Endothelial cell of umbilical vein (primary cell): ENCODE measurements around the gene SLC24A3. TPM values are rescaled to one million over a fixed set of nuclear protein-coding genes. Genes with fewer than 3 reads are reported as not detected.

Experiments
- BruUV-seq: library from RNA; stranded (reverse); fragments of 400-500 nt; replicated peaks from 2 replicates; lab custom pipeline; 2021; lab: Mats Ljungman, UMichigan
- CTCF ChIA-PET: fragments of 300-600, 350-600 bp; sonication (Branson Sonifier 250); formaldehyde crosslinking; loops from one replicate; lab custom pipeline; 2021; ENCODE audit warnings: antibody characterized with exemption, inconsistent platforms; lab: Charles Lee
- POLR2A ChIA-PET: fragments of 300-600, 350-600 bp; sonication (Branson Sonifier 250); formaldehyde crosslinking; loops from one replicate; lab custom pipeline; 2021; ENCODE audit warnings: antibody characterized with exemption, inconsistent platforms; lab: Charles Lee
- DNase-seq: peaks from one replicate; pipeline ENCODE4 v3.0.0-alpha.2; 2011; ENCODE audit warnings: low read depth, low spot score
- FAIRE-seq: peaks from 2 replicates; lab custom pipeline; 2011; peaks lifted over from hg19 to GRCh38; lab: Jason Lieb, UNC
- H2AFZ ChIP-seq: 2 replicates; pipeline ENCODE4 v1.6.0; 2012; ENCODE audit warnings: low read depth, low read length, control low read depth, inconsistent platforms
- H3K27ac ChIP-seq: 2 replicates; pipeline ENCODE4 v1.5.1; 2011; ENCODE audit warnings: low read depth, mild to moderate bottlenecking, control low read depth, low read length, moderate library complexity; ENCODE audit not compliant: insufficient read depth
- H3K27me3 ChIP-seq, 2 experiments: 2 replicates each; pipeline versions ENCODE4 v1.6.0 to v1.6.1; 2011; ENCODE audit warnings: low read length in 2 of 2, mixed read lengths in 1 of 2; ENCODE audit not compliant: control insufficient read depth in 2 of 2, insufficient read depth in 2 of 2
- H3K36me3 ChIP-seq, 2 experiments: 2 replicates in 1 of 2; 3 replicates in 1 of 2; pipeline ENCODE4 v1.5.1; 2011; ENCODE audit warnings: low read length in 2 of 2, mild to moderate bottlenecking in 1 of 2, moderate library complexity in 1 of 2; ENCODE audit not compliant: control insufficient read depth in 2 of 2, insufficient read depth in 2 of 2; ENCODE audit errors: extremely low read depth in 1 of 2
- H3K4me1 ChIP-seq: 3 replicates; pipeline ENCODE4 v1.5.1; 2011; ENCODE audit warnings: mild to moderate bottlenecking, low read length; ENCODE audit not compliant: control insufficient read depth, insufficient read depth; ENCODE audit errors: extremely low read depth
- H3K4me2 ChIP-seq: 2 replicates; pipeline ENCODE4 v1.6.1; 2011; ENCODE audit warnings: low read length, control low read depth, mixed read lengths; ENCODE audit not compliant: insufficient read depth
- H3K4me3 ChIP-seq, 3 experiments: fragments of 200-600 bp in 1 of 3; sonication (generic), shearing (Covaris generic) in 1 of 3; replicated peaks in 1 of 3; 2 replicates each; pipeline ENCODE4 v1.5.1; 2011 to 2016; ENCODE audit warnings: control low read depth in 3 of 3, low read length in 3 of 3, mild to moderate bottlenecking in 2 of 3, inconsistent platforms in 1 of 3, low read depth in 1 of 3, moderate library complexity in 1 of 3; ENCODE audit not compliant: insufficient read depth in 1 of 3
- H3K79me2 ChIP-seq: 2 replicates; pipeline ENCODE4 v1.6.0; 2012; ENCODE audit warnings: low read length, inconsistent platforms; ENCODE audit not compliant: control insufficient read depth, insufficient read depth
- H3K9ac ChIP-seq: replicated peaks from 2 replicates; pipeline ENCODE3; 2011; ENCODE audit warnings: low read length, control low read depth; ENCODE audit not compliant: insufficient read depth; ENCODE audit errors: extremely low read depth
- H3K9me1 ChIP-seq: replicated peaks from 3 replicates; pipeline ENCODE4 v1.6.0; 2011; ENCODE audit warnings: mild to moderate bottlenecking, low read length; ENCODE audit not compliant: control insufficient read depth, insufficient read depth; ENCODE audit errors: extremely low read depth
- H3K9me3 ChIP-seq: replicated peaks from 2 replicates; pipeline ENCODE4 v1.5.1; 2012; ENCODE audit warnings: low read length, inconsistent platforms; ENCODE audit not compliant: control insufficient read depth, insufficient read depth
- H4K20me1 ChIP-seq: replicated peaks from 2 replicates; pipeline ENCODE3; 2011; ENCODE audit warnings: mild to moderate bottlenecking, low read length; ENCODE audit not compliant: control insufficient read depth, insufficient read depth; ENCODE audit errors: extremely low read depth
- EZH2 ChIP-seq: IDR thresholded peaks from 2 replicates; pipeline ENCODE4 v1.6.1; 2012; ENCODE audit warnings: borderline replicate concordance, low read depth, mild to moderate bottlenecking, moderate library complexity, low read length, inconsistent platforms; ENCODE audit not compliant: severe bottlenecking
- FOS ChIP-seq: IDR thresholded peaks from 2 replicates; pipeline ENCODE4 v1.6.1; 2011; ENCODE audit warnings: mild to moderate bottlenecking, low read length, moderate library complexity, borderline replicate concordance; ENCODE audit not compliant: insufficient read depth
- GATA2 ChIP-seq: IDR thresholded peaks from 2 replicates; pipeline ENCODE4 v1.7.0; 2011; ENCODE audit warnings: low read depth, mild to moderate bottlenecking, moderate library complexity, mixed read lengths, low read length; ENCODE audit not compliant: insufficient read length, insufficient read depth
- JUN ChIP-seq: IDR thresholded peaks from 2 replicates; pipeline ENCODE4 v1.6.1; 2011; ENCODE audit warnings: borderline replicate concordance, low read depth; ENCODE audit not compliant: insufficient read length, insufficient read depth
- MYC ChIP-seq: IDR thresholded peaks from one replicate; pipeline ENCODE4 v1.6.1; 2011; ENCODE audit warnings: mild to moderate bottlenecking, low read depth, low read length
- POLR2A ChIP-seq: IDR thresholded peaks from 2 replicates; pipeline ENCODE4 v1.6.1; 2012; ENCODE audit warnings: low read depth, mild to moderate bottlenecking, control low read depth, low read length
- POLR2AphosphoS5 ChIP-seq: IDR thresholded peaks from 2 replicates; pipeline ENCODE4 v1.6.1; 2012; ENCODE audit warnings: low read depth, mild to moderate bottlenecking, control low read depth, low read length, moderate library complexity; ENCODE audit not compliant: insufficient read depth
- dilution Hi-C: fragments of 300-500 bp; cut with MboI; formaldehyde crosslinking; loops from one replicate; pipeline ENCODE4 v1.15.0; 2019; ENCODE audit warnings: low sequenced_read_pairs; ENCODE audit not compliant: extremely low pct_ligation_motif_present
- intact Hi-C: fragments of 100-400 bp; cut with micrococcal nuclease; formaldehyde crosslinking; loops from one replicate; pipeline ENCODE4 v1.10.0; 2022
- polyA plus RNA-seq, 4 experiments: library from polyadenylated mRNA; depleted of rRNA in 3 of 4; stranded (reverse) in 3 of 4; unstranded in 1 of 4; fragments of >200 nt; gene quantifications; 2 replicates each; pipeline versions ENCODE4 v1.2.1 to v1.2.3, GENCODE V29; 2011 to 2012; ENCODE audit warnings: missing spikeins in 1 of 4
- total RNA-seq: library from RNA; stranded (reverse); gene quantifications from 2 replicates; pipeline ENCODE4 v1.2.3, GENCODE V29; 2021
- TF ChIP-seq, protein P1 (sequence below), 2 donors: IDR thresholded peaks; 1 replicate in 1 of 2; 2 replicates in 1 of 2; pipeline ENCODE4 v1.5.1; 2011; ENCODE audit warnings: low read length in 2 of 2, mild to moderate bottlenecking in 2 of 2, moderate library complexity in 2 of 2, control low read depth in 1 of 2, inconsistent platforms in 1 of 2, low read depth in 1 of 2; ENCODE audit not compliant: insufficient read depth in 1 of 2; ENCODE audit errors: extremely low read depth in 1 of 2
- TF ChIP-seq, protein P2 (sequence below): IDR thresholded peaks from 2 replicates; pipeline ENCODE4 v1.6.1; 2011; ENCODE audit not compliant: insufficient read depth, insufficient read length

SLC24A3 gene
- total and polyA plus RNA-seq, 2 donors (not counting 3 experiments of a cell fraction or from before 2014, with no cell fraction given): not detected

DNA sequence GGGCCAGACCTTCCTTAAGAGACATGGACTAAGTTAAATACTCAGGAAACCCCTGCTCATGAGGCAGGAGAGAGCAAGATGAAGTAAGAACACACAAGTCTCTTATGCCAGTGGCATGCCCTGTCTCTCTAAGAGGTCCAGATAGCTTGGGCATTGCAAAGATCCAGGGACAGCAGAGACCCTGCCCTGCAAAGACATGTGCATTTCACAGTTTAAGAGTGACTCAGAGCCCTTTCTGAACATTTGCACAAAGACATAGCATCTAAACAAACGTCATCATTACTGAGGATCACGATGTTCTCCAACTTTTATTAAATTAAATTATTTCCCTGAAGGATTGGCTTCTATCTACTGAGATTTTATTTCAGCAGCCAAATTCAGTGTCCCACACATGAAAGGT is 315.1 kb downstream of the SLC24A3 start:
- H4K20me1 ChIP-seq: no peaks in the 10 kb centered on the region
- FAIRE-seq (no peak), DNase-seq (no peak)
- ChIA-PET CTCF (no interaction called here), POLR2A (no interaction called here)
- TF ChIP-seq GATA2 (no peak), FOS (no peak), JUN (no peak), POLR2A (no peak), MYC (no peak), POLR2AphosphoS5 (no peak), EZH2 (no peak)
- TF ChIP-seq, protein P1, sequence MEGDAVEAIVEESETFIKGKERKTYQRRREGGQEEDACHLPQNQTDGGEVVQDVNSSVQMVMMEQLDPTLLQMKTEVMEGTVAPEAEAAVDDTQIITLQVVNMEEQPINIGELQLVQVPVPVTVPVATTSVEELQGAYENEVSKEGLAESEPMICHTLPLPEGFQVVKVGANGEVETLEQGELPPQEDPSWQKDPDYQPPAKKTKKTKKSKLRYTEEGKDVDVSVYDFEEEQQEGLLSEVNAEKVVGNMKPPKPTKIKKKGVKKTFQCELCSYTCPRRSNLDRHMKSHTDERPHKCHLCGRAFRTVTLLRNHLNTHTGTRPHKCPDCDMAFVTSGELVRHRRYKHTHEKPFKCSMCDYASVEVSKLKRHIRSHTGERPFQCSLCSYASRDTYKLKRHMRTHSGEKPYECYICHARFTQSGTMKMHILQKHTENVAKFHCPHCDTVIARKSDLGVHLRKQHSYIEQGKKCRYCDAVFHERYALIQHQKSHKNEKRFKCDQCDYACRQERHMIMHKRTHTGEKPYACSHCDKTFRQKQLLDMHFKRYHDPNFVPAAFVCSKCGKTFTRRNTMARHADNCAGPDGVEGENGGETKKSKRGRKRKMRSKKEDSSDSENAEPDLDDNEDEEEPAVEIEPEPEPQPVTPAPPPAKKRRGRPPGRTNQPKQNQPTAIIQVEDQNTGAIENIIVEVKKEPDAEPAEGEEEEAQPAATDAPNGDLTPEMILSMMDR (IDR thresholded peaks at IDR 0.05; ENCODE audit: extremely low read depth in 1 of 2, insufficient read depth in 1 of 2, low read depth in 1 of 2, low read length in 2 of 2): no peak
- TF ChIP-seq, protein P2, sequence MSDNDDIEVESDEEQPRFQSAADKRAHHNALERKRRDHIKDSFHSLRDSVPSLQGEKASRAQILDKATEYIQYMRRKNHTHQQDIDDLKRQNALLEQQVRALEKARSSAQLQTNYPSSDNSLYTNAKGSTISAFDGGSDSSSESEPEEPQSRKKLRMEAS: no peak
- dilution Hi-C loops (no loop called here), intact Hi-C loops (no loop called here)
- no TSS peak for BruUV-seq
- no peaks in the 10 kb centered on the region for H3K9me1 ChIP-seq
- no peak overlapping the region for H3K27ac ChIP-seq
- H3K9me3 ChIP-seq: no peaks in the 10 kb centered on the region
- H3K36me3 ChIP-seq: no peaks in the 10 kb centered on the region
- no peak overlapping the region for H3K4me2 ChIP-seq
- no peak overlapping the region for H3K4me3 ChIP-seq
- H3K27me3 ChIP-seq: no peaks in the 10 kb centered on the region
- no peaks in the 10 kb centered on the region for H3K4me1 ChIP-seq
- H3K79me2 ChIP-seq: no peaks in the 10 kb centered on the region
- H3K9ac ChIP-seq: no peak overlapping the region
- no peak overlapping the region for H2AFZ ChIP-seq
